DND-41 (cell line): ENCODE results near the gene FNDC3B.

Experiments
- ATAC-seq: fragments of 200-7000 bp; cut with Tn5 transposase; 3 replicates; pipeline ENCODE4 v1.9.1; 2021; ENCODE audit warnings: low read depth; ENCODE audit not compliant: insufficient read depth
- DNase-seq: peaks from one replicate; pipeline ENCODE4 v3.0.0-alpha.2; 2020
- H2AFZ ChIP-seq: 2 replicates; pipeline ENCODE4 v1.6.0; 2012; ENCODE audit warnings: low read depth, low read length
- H3K27ac ChIP-seq: 2 replicates; pipeline ENCODE4 v1.5.1; 2012; ENCODE audit warnings: low read length, inconsistent platforms
- H3K27me3 ChIP-seq: fragments of 200-600 bp; sonication (generic); 2 replicates; pipeline ENCODE4 v1.6.0; 2012; ENCODE audit warnings: low read length, mild to moderate bottlenecking, inconsistent platforms; ENCODE audit not compliant: insufficient read depth, poor library complexity
- H3K36me3 ChIP-seq: 2 replicates; pipeline ENCODE4 v1.5.1; 2012; ENCODE audit warnings: low read length, inconsistent platforms; ENCODE audit not compliant: insufficient read depth
- H3K4me1 ChIP-seq: 2 replicates; pipeline ENCODE4 v1.5.1; 2012; ENCODE audit warnings: mild to moderate bottlenecking, low read length; ENCODE audit not compliant: insufficient read depth
- H3K4me2 ChIP-seq: 2 replicates; pipeline ENCODE4 v1.6.0; 2012; ENCODE audit warnings: mild to moderate bottlenecking, moderate library complexity, low read length, inconsistent platforms; ENCODE audit not compliant: insufficient read depth
- H3K4me3 ChIP-seq, 2 experiments: fragments of 200-600 bp in 1 of 2; shearing (Covaris generic) in 1 of 2; 2 replicates each; pipeline ENCODE4 v1.5.1; 2012 to 2016; ENCODE audit warnings: inconsistent platforms in 2 of 2, low read length in 2 of 2, mild to moderate bottlenecking in 2 of 2, low read depth in 1 of 2, moderate library complexity in 1 of 2
- H3K79me2 ChIP-seq: 2 replicates; pipeline ENCODE4 v1.6.0; 2012; ENCODE audit warnings: low read length, inconsistent platforms; ENCODE audit not compliant: insufficient read depth
- H3K9ac ChIP-seq: 2 replicates; pipeline ENCODE4 v1.6.0; 2012; ENCODE audit warnings: low read depth, mild to moderate bottlenecking, inconsistent platforms, low read length, moderate library complexity
- H3K9me3 ChIP-seq: 2 replicates; pipeline ENCODE4 v1.5.1; 2012; ENCODE audit warnings: low read length, moderate library complexity, mild to moderate bottlenecking, inconsistent platforms; ENCODE audit not compliant: insufficient read depth, severe bottlenecking
- H4K20me1 ChIP-seq: 2 replicates; pipeline ENCODE4 v1.6.0; 2012; ENCODE audit warnings: low read length; ENCODE audit not compliant: insufficient read depth
- EZH2 ChIP-seq: IDR thresholded peaks from 3 replicates; pipeline ENCODE4 v1.6.1; 2012; ENCODE audit warnings: borderline replicate concordance, low read depth, mild to moderate bottlenecking, moderate library complexity, low read length, inconsistent platforms; ENCODE audit not compliant: severe bottlenecking
- TF ChIP-seq, protein P1 (sequence below): IDR thresholded peaks from 2 replicates; pipeline ENCODE4 v1.5.1; 2012; ENCODE audit warnings: borderline replicate concordance, low read length, moderate library complexity, mild to moderate bottlenecking; ENCODE audit not compliant: poor library complexity, severe bottlenecking; ENCODE audit errors: extremely low read depth

The FNDC3B gene

DNA sequence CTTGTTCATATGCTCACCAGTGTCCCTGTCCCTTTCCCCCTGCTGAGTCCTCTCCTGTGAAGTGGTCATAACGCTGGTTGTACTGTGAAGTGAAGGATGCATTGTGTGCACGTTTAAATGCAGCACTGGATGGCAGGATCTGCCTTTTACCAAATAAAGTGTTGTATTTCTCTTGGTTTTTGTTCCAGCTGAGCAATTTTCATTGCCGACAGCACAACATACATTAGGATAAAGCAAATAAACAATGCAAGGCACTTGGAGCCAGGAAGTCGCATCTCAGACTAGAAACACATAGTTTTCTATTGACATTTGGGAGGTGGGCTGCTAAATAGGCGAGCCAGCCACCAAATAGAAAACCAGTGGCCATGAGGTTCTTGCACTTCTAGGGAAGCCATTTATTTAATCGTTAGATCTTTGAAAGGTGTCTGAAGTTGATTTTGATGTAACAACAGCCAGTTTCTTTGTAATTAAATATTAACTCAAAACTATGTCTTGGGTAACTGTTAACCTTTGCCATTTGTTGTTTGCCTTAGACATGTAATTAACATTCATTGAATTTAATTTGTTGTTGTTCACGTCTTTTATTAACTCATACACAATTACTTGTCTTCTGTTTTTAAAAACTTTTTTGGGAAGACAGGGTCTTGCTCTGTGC, 185.3 kb downstream of the FNDC3B start:
- H3K9me3 ChIP-seq = no peaks in the 10 kb centered on the region
- H3K79me2 ChIP-seq = no peaks in the 10 kb centered on the region
- H2AFZ ChIP-seq = no peak overlapping the region
- ATAC-seq = no peak
- TF ChIP-seq, protein P1, sequence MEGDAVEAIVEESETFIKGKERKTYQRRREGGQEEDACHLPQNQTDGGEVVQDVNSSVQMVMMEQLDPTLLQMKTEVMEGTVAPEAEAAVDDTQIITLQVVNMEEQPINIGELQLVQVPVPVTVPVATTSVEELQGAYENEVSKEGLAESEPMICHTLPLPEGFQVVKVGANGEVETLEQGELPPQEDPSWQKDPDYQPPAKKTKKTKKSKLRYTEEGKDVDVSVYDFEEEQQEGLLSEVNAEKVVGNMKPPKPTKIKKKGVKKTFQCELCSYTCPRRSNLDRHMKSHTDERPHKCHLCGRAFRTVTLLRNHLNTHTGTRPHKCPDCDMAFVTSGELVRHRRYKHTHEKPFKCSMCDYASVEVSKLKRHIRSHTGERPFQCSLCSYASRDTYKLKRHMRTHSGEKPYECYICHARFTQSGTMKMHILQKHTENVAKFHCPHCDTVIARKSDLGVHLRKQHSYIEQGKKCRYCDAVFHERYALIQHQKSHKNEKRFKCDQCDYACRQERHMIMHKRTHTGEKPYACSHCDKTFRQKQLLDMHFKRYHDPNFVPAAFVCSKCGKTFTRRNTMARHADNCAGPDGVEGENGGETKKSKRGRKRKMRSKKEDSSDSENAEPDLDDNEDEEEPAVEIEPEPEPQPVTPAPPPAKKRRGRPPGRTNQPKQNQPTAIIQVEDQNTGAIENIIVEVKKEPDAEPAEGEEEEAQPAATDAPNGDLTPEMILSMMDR = no peak
- TF ChIP-seq EZH2 = no peak
- H3K27ac ChIP-seq = no peak overlapping the region
- DNase-seq = no peak
- H4K20me1 ChIP-seq = no peaks in the 10 kb centered on the region
- no peaks in the 10 kb centered on the region for H3K27me3 ChIP-seq
- no peak overlapping the region for H3K4me3 ChIP-seq
- no peaks in the 10 kb centered on the region for H3K4me1 ChIP-seq
- no peaks in the 10 kb centered on the region for H3K36me3 ChIP-seq
- no peak overlapping the region for H3K9ac ChIP-seq
- H3K4me2 ChIP-seq = no peak overlapping the region

- Histone ChIP-seq H3K9me3 (no peaks in the 10 kb centered on the region), H4K20me1 (no peaks in the 10 kb centered on the region), H3K9ac (no peak overlapping the region), H3K4me3 (no peak overlapping the region), H3K4me2 (no peak overlapping the region), H3K79me2 (no peaks in the 10 kb centered on the region), H2AFZ (no peak overlapping the region), H3K27me3 (no peaks in the 10 kb centered on the region), H3K4me1 (no peaks in the 10 kb centered on the region), H3K36me3 (no peaks in the 10 kb centered on the region), H3K27ac (no peak overlapping the region)
- DNase-seq (no peak), ATAC-seq (no peak)
- TF ChIP-seq EZH2 = no peak
- TF ChIP-seq, protein P1 = no peak
Measured at GRCh38 chr3:172225215-172225707, 185.9 kb downstream of the FNDC3B start.

- H2AFZ ChIP-seq = no peak overlapping the region
- H3K4me2 ChIP-seq = no peak overlapping the region
- no peak for TF ChIP-seq EZH2
- TF ChIP-seq, protein P1 = no peak
- no peak overlapping the region for H3K27ac ChIP-seq
- no peaks in the 10 kb centered on the region for H3K79me2 ChIP-seq
- no peaks in the 10 kb centered on the region for H3K4me1 ChIP-seq
- no peaks in the 10 kb centered on the region for H3K36me3 ChIP-seq
- no peaks in the 10 kb centered on the region for H4K20me1 ChIP-seq
- DNase-seq (no peak), ATAC-seq (no peak)
- H3K27me3 ChIP-seq = no peaks in the 10 kb centered on the region
- H3K9me3 ChIP-seq = no peaks in the 10 kb centered on the region
- no peak overlapping the region for H3K9ac ChIP-seq
- no peak overlapping the region for H3K4me3 ChIP-seq
Measured at GRCh38 chr3:172226831-172227230, 187.5 kb downstream of the FNDC3B start.
